Stimulated activated CD4-positive, alpha-beta T cell treated with anti-CD3 and anti-CD28 coated beads, Interleukin-4, amount 100 ng/mL, for 24 hours (primary cell): ENCODE data around the gene GFRA1.

Experiments used
- DNase-seq: peaks from one replicate; pipeline ENCODE4 v3.0.0-alpha.2; 2020

Gene GFRA1

DNA sequence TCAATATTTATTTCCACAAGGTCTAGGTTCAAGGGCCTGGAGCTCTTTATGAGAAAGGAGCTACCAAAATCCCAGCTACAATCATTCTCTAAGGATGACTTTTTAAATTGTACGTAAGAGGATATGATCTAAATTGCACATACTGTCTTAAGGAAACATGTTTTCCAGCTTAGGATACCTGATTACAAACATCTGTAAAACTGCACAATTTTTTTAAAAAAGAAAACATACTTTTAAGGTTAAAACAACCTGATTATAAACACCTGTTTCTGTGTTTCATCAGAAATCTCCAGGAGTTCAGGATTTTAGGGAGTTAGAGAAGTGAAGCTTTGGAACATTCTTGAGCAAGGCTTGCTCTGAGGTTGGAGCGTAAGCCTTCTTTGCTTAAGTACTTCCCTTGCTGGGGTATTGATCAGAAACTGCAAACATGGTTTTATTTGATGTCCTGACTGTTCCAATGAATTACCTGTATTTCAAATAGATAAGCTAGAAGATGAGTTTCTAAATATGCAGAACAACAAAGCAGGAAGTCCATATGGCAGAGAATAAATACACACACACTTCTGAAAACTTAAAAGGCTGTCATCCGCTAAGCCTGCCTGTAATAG lies 248.6 kb downstream of the GFRA1 start:
- DNase-seq = no peak

DNA sequence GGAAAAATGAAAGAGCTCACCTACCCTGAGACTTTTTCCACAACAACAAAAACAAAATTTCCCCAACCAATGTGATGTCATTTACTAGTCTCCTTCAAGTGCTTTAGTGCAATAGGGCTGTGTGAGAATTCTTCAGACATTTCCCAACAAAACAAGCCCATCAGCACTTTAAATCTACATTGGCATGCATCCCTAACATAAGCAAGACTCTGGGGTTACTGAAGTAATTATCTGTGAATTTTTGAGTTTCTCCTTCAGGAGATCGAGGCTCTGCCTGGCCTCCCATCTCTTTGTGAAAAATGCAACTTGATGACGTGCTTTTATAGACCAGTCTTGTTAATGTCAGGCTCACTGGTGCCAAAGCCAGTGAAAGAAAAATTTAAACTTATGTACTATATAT lies 255.6 kb downstream of the GFRA1 start:
- no peak for DNase-seq

DNA sequence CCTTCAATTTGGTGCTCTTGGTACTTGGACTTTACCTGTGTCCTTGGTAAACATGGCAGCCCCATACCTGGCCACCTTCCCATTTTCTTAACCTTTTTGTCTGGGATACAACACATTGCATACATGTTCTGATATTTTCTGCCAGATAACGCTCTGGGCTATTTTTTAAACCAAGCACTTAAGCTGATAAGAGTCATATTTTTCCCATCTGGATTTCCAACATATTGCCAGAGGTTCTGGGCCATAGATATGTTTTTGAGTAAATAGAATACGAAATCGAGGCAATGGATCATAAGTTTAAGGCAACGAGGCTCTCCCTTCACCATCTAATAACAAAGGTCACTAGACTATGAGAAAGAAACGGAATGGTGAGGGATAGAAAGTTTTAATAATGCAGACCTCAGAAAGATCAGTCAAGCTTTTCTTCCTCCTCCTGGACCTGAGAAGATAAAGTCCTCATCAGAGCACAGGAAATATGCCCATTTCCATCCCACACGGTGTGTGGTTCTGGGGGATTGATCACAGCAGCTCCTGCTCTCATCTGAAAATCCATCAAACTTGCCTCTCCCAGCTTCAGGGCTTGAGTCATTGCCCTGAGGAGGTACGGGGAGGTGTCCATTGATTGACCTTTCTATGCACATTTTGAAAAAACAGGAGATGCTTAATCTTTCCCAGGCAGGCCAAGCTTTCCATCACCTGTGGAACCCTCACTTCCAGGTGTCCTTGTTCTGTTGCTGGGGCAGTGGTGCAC lies 257.2 kb downstream of the GFRA1 start:
- DNase-seq = no peak

DNA sequence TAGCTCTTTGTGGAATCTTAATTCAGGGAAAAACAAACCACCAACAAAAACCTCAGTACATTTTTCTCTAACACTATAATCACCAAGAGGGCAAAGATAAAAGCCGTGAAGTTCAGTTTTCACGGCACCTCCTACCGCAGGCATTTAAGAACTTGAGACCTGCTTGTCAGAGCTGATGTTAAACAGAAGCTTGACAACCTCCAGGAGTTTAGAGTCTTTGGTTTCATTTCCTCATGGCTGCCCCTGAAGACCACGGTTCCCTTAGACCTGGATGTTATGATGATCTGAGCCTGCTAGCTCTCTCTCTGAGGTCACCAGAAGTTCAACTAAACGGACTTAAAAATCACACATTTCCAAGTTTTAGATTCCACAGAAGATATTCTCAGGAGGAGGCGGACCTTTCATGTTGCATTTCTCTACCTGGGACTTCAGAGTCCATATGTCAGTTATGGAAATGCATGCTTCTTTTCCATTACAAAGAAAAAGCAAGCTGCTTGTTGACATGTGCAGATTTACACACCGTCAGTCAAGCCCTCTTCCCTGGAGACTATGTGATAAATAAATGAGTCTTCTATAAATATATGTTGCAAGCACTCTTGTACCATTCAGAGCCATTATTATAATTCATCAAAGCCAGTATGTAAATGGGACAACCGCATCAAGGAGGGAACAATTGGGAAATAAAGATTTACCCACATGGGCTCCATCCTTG lies 258.0 kb downstream of the GFRA1 start:
- DNase-seq = no peak

DNA sequence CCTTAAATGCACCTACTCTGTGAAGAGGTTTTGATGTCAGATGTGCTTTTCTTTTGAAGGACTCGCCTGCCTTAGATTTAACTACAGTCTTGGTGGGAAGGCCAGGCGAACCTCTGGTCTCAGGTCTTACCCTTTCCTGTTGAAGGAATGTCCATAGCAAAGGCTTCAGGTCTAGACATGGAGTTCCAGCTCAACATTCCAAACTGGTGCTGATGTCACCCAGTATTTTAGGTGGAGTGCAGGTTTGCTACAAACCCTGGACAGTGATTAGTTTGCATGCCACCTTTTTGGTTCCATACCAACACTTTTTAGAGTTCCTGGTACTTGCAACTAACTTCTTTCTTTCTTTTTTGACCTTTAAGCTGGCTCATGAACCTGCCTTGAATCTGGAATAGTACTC lies 258.7 kb downstream of the GFRA1 start:
- DNase-seq = no peak

DNA sequence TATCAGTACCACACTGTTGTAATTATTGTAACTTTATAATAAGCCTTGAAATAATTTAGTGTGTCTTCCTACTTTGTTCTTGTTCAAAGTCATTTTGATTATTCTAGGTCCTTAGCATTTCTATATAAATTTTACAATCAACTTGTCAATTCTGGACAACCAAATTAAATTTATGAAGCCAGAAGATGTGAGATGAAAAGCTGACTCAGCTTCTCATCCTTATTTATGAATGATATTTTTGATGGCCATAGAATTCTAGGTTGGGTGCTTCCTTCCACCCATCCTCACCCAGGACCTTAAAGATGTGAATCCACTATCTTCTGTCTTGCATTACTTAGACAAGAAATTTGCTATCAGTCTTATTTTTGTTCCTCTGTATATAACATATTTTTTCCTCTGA lies 261.1 kb downstream of the GFRA1 start:
- no peak for DNase-seq

DNA sequence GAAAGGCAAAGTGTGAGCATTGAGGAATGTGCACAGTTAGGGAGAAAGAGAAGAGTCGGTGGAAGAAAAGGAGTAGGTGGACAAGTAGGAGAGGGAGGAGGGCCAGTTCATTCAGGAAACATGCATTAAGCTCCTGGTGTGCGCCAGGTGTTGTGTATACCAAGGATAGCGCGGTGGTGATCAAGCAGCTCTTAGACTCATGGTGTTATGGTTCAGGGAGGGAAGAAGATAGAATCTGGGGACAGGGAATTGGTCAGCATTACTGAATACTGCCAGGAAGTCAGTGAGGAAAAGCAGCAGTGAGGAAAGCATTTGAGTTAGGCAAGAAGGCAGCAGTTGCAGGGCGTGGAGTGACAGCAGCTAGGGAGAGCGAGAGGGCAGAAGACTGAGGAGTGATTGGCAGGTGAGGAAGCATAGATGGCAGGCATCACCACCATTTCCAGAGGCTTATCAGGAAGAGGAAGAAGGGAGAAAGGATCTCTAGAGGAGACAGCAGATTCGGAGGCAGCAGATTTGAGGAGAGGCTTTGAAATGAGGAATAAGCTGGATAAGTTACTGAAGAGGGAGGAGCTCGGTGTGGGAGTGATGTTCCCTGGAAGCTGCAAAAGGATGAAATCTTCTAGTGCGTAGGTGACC lies 265.6 kb downstream of the GFRA1 start:
- no peak for DNase-seq
